ENCODE measurements around the gene TSPAN5. TPM values are rescaled to one million over a fixed set of nuclear protein-coding genes. Genes with fewer than 3 reads are reported as not detected.
A peak's percentile ranks its signal among the peaks of the same experiment; 100 is the strongest.
"Not testable (repeated sequence)": the region's sequence is repeated elsewhere in the genome, so short reads cannot be mapped to it uniquely, and the experiment has no call there.

Gene TSPAN5
- total RNA-seq, 1 donor from 2014 or later, result 1.6 TPM

- peak; percentile 12 for TF ChIP-seq CTCF (IDR thresholded peaks at IDR 0.05)
- peak; percentile 25 for DNase-seq
- peak; percentile 94 for ATAC-seq (ENCODE audit: low read depth)
- Mint-ChIP-seq H3K36me3 (ENCODE audit: low read depth) (peaks cover 2% of the 10 kb centered on the region), H3K9me3 (no peaks in the 10 kb centered on the region), H3K27me3 (no peaks in the 10 kb centered on the region), H3K4me1 (peaks cover 7% of the 10 kb centered on the region), H3K27ac (no peak overlapping the region), H3K4me3 (peak overlapping the region; percentile 61)
- POLR2A ChIA-PET, result interaction anchor here (0.6 to 1.8 kb wide), 3 partner anchors 457 to 621 kb away, joined by 3 to 17 read pairs (median 7); partner anchors contain the start of genes ADH5 and EIF4E
- CTCF ChIA-PET, result interaction anchor here (0.6 to 3.3 kb wide), 26 partner anchors 9 to 996 kb away, joined by 3 to 45 read pairs (median 4); partner anchors contain the start of genes METAP1, RAP1GDS1 and STPG2
- intact Hi-C loops (cut with micrococcal nuclease), result loop anchor here (1.0 to 5.0 kb wide), 9 partner anchors 196 to 995 kb away; partner anchors contain the start of genes EIF4E and METAP1
Measured at GRCh38 chr4:98467627-98468072, 190.8 kb downstream of the TSPAN5 start.

- Mint-ChIP-seq H3K9me3 (peaks cover under 1% of the 10 kb centered on the region), H3K4me1 (peaks cover 7% of the 10 kb centered on the region), H3K27me3 (no peaks in the 10 kb centered on the region), H3K36me3 (ENCODE audit: low read depth) (no peaks in the 10 kb centered on the region), H3K27ac (no peak overlapping the region), H3K4me3 (no peak overlapping the region)
- no peak for TF ChIP-seq CTCF (IDR thresholded peaks at IDR 0.05)
- intact Hi-C loops (cut with micrococcal nuclease), result loop anchor here (1.0 to 5.0 kb wide), 9 partner anchors 196 to 996 kb away; partner anchors contain the start of genes EIF4E and METAP1
- DNase-seq, result no peak
- CTCF ChIA-PET, result interaction anchor here (0.7 to 3.3 kb wide), 20 partner anchors 10 to 996 kb away, joined by 3 to 45 read pairs (median 4); partner anchors contain the start of genes METAP1, RAP1GDS1 and STPG2
- peak; percentile 18 for ATAC-seq (ENCODE audit: low read depth)
- POLR2A ChIA-PET, result interaction anchor here (0.6 to 1.8 kb wide), 3 partner anchors 458 to 621 kb away, joined by 3 to 17 read pairs (median 7); partner anchors contain the start of genes ADH5 and EIF4E
Measured at GRCh38 chr4:98466868-98467599, 191.4 kb downstream of the TSPAN5 start.

- Mint-ChIP-seq H3K9me3 (peaks cover 5% of the 10 kb centered on the region), H3K36me3 (ENCODE audit: low read depth) (no peaks in the 10 kb centered on the region), H3K27me3 (no peaks in the 10 kb centered on the region), H3K27ac (no peak overlapping the region), H3K4me1 (peaks cover 3% of the 10 kb centered on the region), H3K4me3 (no peak overlapping the region)
- ATAC-seq (ENCODE audit: low read depth) (no peak), DNase-seq (no peak)
- ChIA-PET POLR2A (no interaction called here), CTCF (no interaction called here)
- intact Hi-C loops (cut with micrococcal nuclease), result no loop called here
- no peak for TF ChIP-seq CTCF (IDR thresholded peaks at IDR 0.05)
Measured at GRCh38 chr4:98462487-98462886, 195.9 kb downstream of the TSPAN5 start.

GRCh38 chr4:98461121-98461865 is 197.1 kb downstream of the TSPAN5 start:
- DNase-seq; H3K9me3 Mint-ChIP-seq; H3K4me1 Mint-ChIP-seq; H3K36me3 Mint-ChIP-seq (ENCODE audit: low read depth); H3K4me3 Mint-ChIP-seq; H3K27ac Mint-ChIP-seq; intact Hi-C loops (cut with micrococcal nuclease); ATAC-seq (ENCODE audit: low read depth); POLR2A ChIA-PET; H3K27me3 Mint-ChIP-seq: not testable (repeated sequence)
- CTCF ChIA-PET, result interaction anchor here (0.6 kb wide), 1 partner anchor 482 kb away, joined by 3 read pairs; no protein-coding TSS in a partner anchor

GRCh38 chr4:98457422-98457821 is 201.0 kb downstream of the TSPAN5 start:
- CTCF ChIA-PET, result interaction anchor here (3.2 kb wide), 1 partner anchor 10 kb away, joined by 11 read pairs; no protein-coding TSS in a partner anchor
- POLR2A ChIA-PET, result interaction anchor here (0.6 kb wide), 1 partner anchor 453 kb away, joined by 3 read pairs; no protein-coding TSS in a partner anchor

More at GRCh38 chr4:98457422-98457821, 201.0 kb downstream of the TSPAN5 start:
- intact Hi-C loops (cut with micrococcal nuclease); H3K27me3 Mint-ChIP-seq; ATAC-seq (ENCODE audit: low read depth); DNase-seq; H3K27ac Mint-ChIP-seq; H3K4me3 Mint-ChIP-seq; H3K4me1 Mint-ChIP-seq; H3K36me3 Mint-ChIP-seq (ENCODE audit: low read depth): not testable (repeated sequence)
- peaks cover 11% of the 10 kb centered on the region for H3K9me3 Mint-ChIP-seq
